Measurements from ENCODE around the gene CEND1. TPM values are rescaled to one million over a fixed set of nuclear protein-coding genes. Genes with fewer than 3 reads are reported as not detected.

CEND1 gene
- total and polyA plus RNA-seq, 2 of the 13 experiments (the other 11 are each of a cell fraction or from before 2014, with no cell fraction given) = not detected

DNA sequence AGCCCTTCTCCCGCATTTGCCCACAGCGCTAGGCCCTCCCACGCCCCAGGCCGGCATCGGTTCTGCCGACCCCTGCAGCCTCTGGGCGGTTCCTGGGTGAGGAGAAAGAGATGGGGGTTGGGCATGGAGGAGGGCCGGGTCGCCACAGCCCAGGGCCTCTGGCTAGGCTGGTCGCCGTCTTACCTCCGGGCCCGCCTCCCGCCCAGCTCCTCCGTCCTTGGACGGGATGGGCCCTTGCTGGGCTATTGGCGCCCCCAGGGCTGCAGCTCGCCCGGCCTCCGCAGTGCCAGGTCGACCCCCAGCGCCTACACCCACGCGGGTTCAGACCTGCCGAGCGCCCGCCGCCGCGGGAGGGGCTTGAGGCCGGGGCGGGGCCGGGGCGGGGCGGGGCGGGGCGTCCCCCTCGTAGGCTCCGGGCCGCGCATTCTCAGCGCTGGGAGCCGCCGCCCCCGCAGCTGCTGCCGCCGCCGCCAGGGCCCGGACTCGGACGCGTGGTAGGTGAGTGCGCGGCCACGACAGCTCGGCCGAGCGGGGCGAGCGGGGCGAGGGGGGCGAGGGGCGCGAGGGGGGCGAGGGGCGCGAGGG, 42.7 kb upstream of the CEND1 start, which contains the start of gene CD151 (continued):
- TF ChIP-seq TEAD3 (CRISPR knock-in tag; optimal IDR thresholded peaks at IDR 0.05; ENCODE audit: borderline replicate concordance) = no peak
- TF ChIP-seq, protein P1, sequence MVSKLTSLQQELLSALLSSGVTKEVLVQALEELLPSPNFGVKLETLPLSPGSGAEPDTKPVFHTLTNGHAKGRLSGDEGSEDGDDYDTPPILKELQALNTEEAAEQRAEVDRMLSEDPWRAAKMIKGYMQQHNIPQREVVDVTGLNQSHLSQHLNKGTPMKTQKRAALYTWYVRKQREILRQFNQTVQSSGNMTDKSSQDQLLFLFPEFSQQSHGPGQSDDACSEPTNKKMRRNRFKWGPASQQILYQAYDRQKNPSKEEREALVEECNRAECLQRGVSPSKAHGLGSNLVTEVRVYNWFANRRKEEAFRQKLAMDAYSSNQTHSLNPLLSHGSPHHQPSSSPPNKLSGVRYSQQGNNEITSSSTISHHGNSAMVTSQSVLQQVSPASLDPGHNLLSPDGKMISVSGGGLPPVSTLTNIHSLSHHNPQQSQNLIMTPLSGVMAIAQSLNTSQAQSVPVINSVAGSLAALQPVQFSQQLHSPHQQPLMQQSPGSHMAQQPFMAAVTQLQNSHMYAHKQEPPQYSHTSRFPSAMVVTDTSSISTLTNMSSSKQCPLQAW (CRISPR knock-in tag; IDR thresholded peaks at IDR 0.05) = peak; percentile 47; the same call in 1 of the 2 replicates
- TF ChIP-seq ZNF788 (CRISPR knock-in tag; IDR thresholded peaks at IDR 0.05; ENCODE audit: borderline replicate concordance) = peak; percentile 14; the same call in 1 of the 2 replicates
- TF ChIP-seq NONO (IDR thresholded peaks at IDR 0.05) = no peak
- TF ChIP-seq NONO (CRISPR knock-in tag; conservative IDR thresholded peaks at IDR 0.05) = no peak
- TF ChIP-seq ZNF460 (CRISPR knock-in tag; IDR thresholded peaks at IDR 0.05; ENCODE audit: borderline replicate concordance) = no peak
- peak; percentile 50; the same call in 1 of the 2 replicates for TF ChIP-seq TARDBP (CRISPR knock-in tag; IDR thresholded peaks at IDR 0.05)
- TF ChIP-seq ZNF24 (IDR thresholded peaks at IDR 0.05) = no peak
- no peak for TF ChIP-seq ZNF577 (CRISPR knock-in tag; IDR thresholded peaks at IDR 0.05; ENCODE audit: borderline replicate concordance, low read depth)
- peak; percentile 78 for TF ChIP-seq ZFX (CRISPR knock-in tag; IDR thresholded peaks at IDR 0.05; ENCODE audit: low read depth)
- TF ChIP-seq SIX1 (CRISPR knock-in tag; IDR thresholded peaks at IDR 0.05; ENCODE audit: borderline replicate concordance) = no peak
- no peak for TF ChIP-seq ZEB1 (IDR thresholded peaks at IDR 0.05; ENCODE audit: insufficient replicate concordance, low read depth)
- TF ChIP-seq XRCC5 (optimal IDR thresholded peaks at IDR 0.05; ENCODE audit: low read length) = no peak
- TF ChIP-seq ZFY (CRISPR knock-in tag; IDR thresholded peaks at IDR 0.05) = peak; percentile 51
- TF ChIP-seq ZNF451 (CRISPR knock-in tag; IDR thresholded peaks at IDR 0.05) = 0 out of 2 replicates have a peak, but pooled peaks have one; percentile 42
- peak; percentile 66; the same call in 1 of the 2 replicates for TF ChIP-seq ZNF746 (CRISPR knock-in tag; IDR thresholded peaks at IDR 0.05)
- no peak for TF ChIP-seq MXD4 (CRISPR knock-in tag; IDR thresholded peaks at IDR 0.05)
- no peak for TF ChIP-seq SOX13 (IDR thresholded peaks at IDR 0.05)
- TF ChIP-seq SOX13 (CRISPR knock-in tag; conservative IDR thresholded peaks at IDR 0.05 in 1 of 2, IDR thresholded peaks at IDR 0.05 in 1 of 2) = peak in 1 of 2 experiments; percentile 17; a peak in 1 of 4 replicates
- TF ChIP-seq ZFP90 (CRISPR knock-in tag; IDR thresholded peaks at IDR 0.05; ENCODE audit: borderline replicate concordance) = no peak
- TF ChIP-seq ZNF850 (CRISPR knock-in tag; conservative IDR thresholded peaks at IDR 0.05) = 0 out of 2 replicates have a peak, but pooled peaks have one; percentile 29
- TF ChIP-seq IKZF4 (CRISPR knock-in tag; IDR thresholded peaks at IDR 0.05; ENCODE audit: borderline replicate concordance, low read depth, not compliant biosample characterization) = no peak
- 0 out of 2 replicates have a peak, but pooled peaks have one; percentile 24 for TF ChIP-seq PITX1 (CRISPR knock-in tag; IDR thresholded peaks at IDR 0.05)
- TF ChIP-seq, protein P2, sequence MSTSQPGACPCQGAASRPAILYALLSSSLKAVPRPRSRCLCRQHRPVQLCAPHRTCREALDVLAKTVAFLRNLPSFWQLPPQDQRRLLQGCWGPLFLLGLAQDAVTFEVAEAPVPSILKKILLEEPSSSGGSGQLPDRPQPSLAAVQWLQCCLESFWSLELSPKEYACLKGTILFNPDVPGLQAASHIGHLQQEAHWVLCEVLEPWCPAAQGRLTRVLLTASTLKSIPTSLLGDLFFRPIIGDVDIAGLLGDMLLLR (CRISPR knock-in tag; IDR thresholded peaks at IDR 0.05) = 0 out of 2 replicates have a peak, but pooled peaks have one; percentile 31
- TF ChIP-seq, protein P3, sequence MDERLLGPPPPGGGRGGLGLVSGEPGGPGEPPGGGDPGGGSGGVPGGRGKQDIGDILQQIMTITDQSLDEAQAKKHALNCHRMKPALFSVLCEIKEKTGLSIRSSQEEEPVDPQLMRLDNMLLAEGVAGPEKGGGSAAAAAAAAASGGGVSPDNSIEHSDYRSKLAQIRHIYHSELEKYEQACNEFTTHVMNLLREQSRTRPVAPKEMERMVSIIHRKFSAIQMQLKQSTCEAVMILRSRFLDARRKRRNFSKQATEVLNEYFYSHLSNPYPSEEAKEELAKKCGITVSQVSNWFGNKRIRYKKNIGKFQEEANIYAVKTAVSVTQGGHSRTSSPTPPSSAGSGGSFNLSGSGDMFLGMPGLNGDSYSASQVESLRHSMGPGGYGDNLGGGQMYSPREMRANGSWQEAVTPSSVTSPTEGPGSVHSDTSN (CRISPR knock-in tag; IDR thresholded peaks at IDR 0.05) = no peak
- TF ChIP-seq, protein P4, sequence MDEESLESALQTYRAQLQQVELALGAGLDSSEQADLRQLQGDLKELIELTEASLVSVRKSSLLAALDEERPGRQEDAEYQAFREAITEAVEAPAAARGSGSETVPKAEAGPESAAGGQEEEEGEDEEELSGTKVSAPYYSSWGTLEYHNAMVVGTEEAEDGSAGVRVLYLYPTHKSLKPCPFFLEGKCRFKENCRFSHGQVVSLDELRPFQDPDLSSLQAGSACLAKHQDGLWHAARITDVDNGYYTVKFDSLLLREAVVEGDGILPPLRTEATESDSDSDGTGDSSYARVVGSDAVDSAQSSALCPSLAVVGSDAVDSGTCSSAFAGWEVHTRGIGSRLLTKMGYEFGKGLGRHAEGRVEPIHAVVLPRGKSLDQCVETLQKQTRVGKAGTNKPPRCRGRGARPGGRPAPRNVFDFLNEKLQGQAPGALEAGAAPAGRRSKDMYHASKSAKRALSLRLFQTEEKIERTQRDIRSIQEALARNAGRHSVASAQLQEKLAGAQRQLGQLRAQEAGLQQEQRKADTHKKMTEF (CRISPR knock-in tag; IDR thresholded peaks at IDR 0.05) = 0 out of 2 replicates have a peak, but pooled peaks have one; percentile 34
- TF ChIP-seq TMF1 (CRISPR knock-in tag; IDR thresholded peaks at IDR 0.05; ENCODE audit: low read depth) = no peak

All from HepG2 (cell line).